ENCODE data around the gene ESRRA.

GRCh38 chr11:64304316-64305072, 830 bp upstream of the ESRRA start:
- TF ChIP-seq CTCF (optimal IDR thresholded peaks at IDR 0.05 in 1 of 3, IDR thresholded peaks at IDR 0.05 in 1 of 3, conservative IDR thresholded peaks at IDR 0.05 in 1 of 3; ENCODE audit: extremely low read depth in 1 of 3, insufficient read depth in 2 of 3, low read length in 3 of 3), result peak; percentile 89 to 96 (median 94)
- no peak for TF ChIP-seq EZH2 (IDR thresholded peaks at IDR 0.05; ENCODE audit: low read length)
